Measurements from ENCODE around the gene LRMDA.

DNA sequence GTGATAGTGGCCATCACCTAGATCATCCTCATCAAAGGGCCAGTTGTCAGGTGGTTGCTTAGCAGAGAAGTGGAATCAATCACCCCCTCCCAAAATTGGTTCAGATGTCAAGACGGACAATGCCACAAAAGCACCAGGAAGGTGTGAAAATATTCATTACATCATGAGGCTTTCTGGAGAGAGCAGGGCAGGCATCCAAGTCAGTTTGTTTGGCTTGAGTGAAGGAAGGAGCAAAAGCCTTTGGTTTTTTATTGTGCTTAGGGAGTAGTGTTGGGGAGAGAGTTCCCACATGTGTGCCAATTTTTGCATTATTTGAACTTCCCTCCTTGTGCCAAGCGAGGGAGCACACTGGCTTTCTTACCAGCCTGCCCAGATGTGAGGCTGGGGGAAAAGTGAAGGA is 1082.9 kb downstream of the LRMDA start:
- TF ChIP-seq CTCF (IDR thresholded peaks at IDR 0.05) (no peak), EP300 (IDR thresholded peaks at IDR 0.05) (no peak), POLR2AphosphoS5 (IDR thresholded peaks at IDR 0.05) (no peak)
